Stimulated activated CD4-positive, alpha-beta T cell treated with anti-CD3 and anti-CD28 coated beads, Interleukin-15, amount 100 ng/mL, for 1 hour (primary cell): ENCODE measurements around the gene RBM24.

ENCODE experiments used
- DNase-seq, 2 donors: peaks; one replicate each; pipeline ENCODE4 v3.0.0-alpha.2; 2020; ENCODE audit warnings: low read depth in 1 of 2, low spot score in 1 of 2

RBM24 gene

GRCh38 chr6:17281100-17281496 lies at the start of gene RBM24:
Gene RBM24 (plus strand): TSS chr6:17281361. CDS start chr6:17281582, 221 bp downstream.
- peak in 1 of 2 donors; percentile 13 for DNase-seq

GRCh38 chr6:17233531-17233930 lies 47.6 kb upstream of the RBM24 start:
- no peak for DNase-seq

GRCh38 chr6:17237246-17237645 lies 43.9 kb upstream of the RBM24 start:
- no peak for DNase-seq

- DNase-seq, result no peak
Observed at GRCh38 chr6:17239260-17239659, 41.9 kb upstream of the RBM24 start.

- no peak for DNase-seq
Observed at GRCh38 chr6:17240803-17241500, 40.2 kb upstream of the RBM24 start.

GRCh38 chr6:17242087-17242486 lies 39.1 kb upstream of the RBM24 start:
- no peak for DNase-seq

- DNase-seq, result no peak
Observed at GRCh38 chr6:17250237-17250636, 30.9 kb upstream of the RBM24 start.

GRCh38 chr6:17251953-17252352 lies 29.2 kb upstream of the RBM24 start:
- DNase-seq, result no peak

GRCh38 chr6:17258749-17259148 lies 22.4 kb upstream of the RBM24 start:
- no peak for DNase-seq

- no peak for DNase-seq
Observed at GRCh38 chr6:17265570-17265969, 15.6 kb upstream of the RBM24 start.

- no peak for DNase-seq
Observed at GRCh38 chr6:17267566-17267965, 13.6 kb upstream of the RBM24 start.

GRCh38 chr6:17268114-17268513 lies 13.0 kb upstream of the RBM24 start:
- DNase-seq, result no peak

- no peak for DNase-seq
Observed at GRCh38 chr6:17269840-17270239, 11.3 kb upstream of the RBM24 start.

GRCh38 chr6:17271628-17272027 lies 9.5 kb upstream of the RBM24 start:
- no peak for DNase-seq

- DNase-seq, result no peak
Observed at GRCh38 chr6:17276766-17277165, 4.4 kb upstream of the RBM24 start.

GRCh38 chr6:17277256-17277655 lies 3.9 kb upstream of the RBM24 start:
- DNase-seq, result no peak

GRCh38 chr6:17278289-17279063 lies 2.7 kb upstream of the RBM24 start:
- DNase-seq, result no peak

GRCh38 chr6:17280138-17280537 lies 1.0 kb upstream of the RBM24 start:
- no peak for DNase-seq

GRCh38 chr6:17280552-17281090 lies 540 bp upstream of the RBM24 start:
- no peak for DNase-seq

- DNase-seq, result no peak
Observed at GRCh38 chr6:17281497-17282481, 628 bp downstream of the RBM24 start.

GRCh38 chr6:17283074-17283473 lies 1.9 kb downstream of the RBM24 start:
- no peak for DNase-seq
